Activated T-cell treated with anti-CD3 and anti-CD28 coated beads, Interleukin-2, amount 50 U/mL, for 72 hours (primary cell): ENCODE results near the gene BIK. TPM values are rescaled to one million over a fixed set of nuclear protein-coding genes. Genes with fewer than 3 reads are reported as not detected.
A peak's percentile ranks its signal among the peaks of the same experiment; 100 is the strongest.

Source experiments
- ATAC-seq, 2 donors: fragments of 150-1000 bp; cut with Tn5 transposase; replicated peaks in 1 of 2; 2 replicates each; pipeline ENCODE4 v1.10.0; 2021; ENCODE audit warnings: moderate library complexity in 2 of 2, mild to moderate bottlenecking in 1 of 2
- DNase-seq, 2 donors: peaks; one replicate each; pipeline ENCODE4 v3.0.0; 2021 to 2022; ENCODE audit warnings: mixed read lengths in 1 of 2
- H3K27ac Mint-ChIP-seq: one replicate; pipeline ENCODE4 v1.8.0; 2022; ENCODE audit warnings: mild to moderate bottlenecking, moderate library complexity, mixed read lengths
- H3K27me3 Mint-ChIP-seq: one replicate; pipeline ENCODE4 v1.8.0; 2022; ENCODE audit warnings: low read depth, mixed read lengths
- H3K36me3 Mint-ChIP-seq, 2 donors: one replicate each; pipeline ENCODE4 v1.8.0; 2022; ENCODE audit warnings: mixed read lengths in 2 of 2, mild to moderate bottlenecking in 1 of 2; ENCODE audit not compliant: insufficient read depth in 2 of 2
- H3K4me1 Mint-ChIP-seq: one replicate; pipeline ENCODE4 v1.8.0; 2022; ENCODE audit warnings: low read depth, mixed read lengths
- H3K4me3 Mint-ChIP-seq, 2 donors: one replicate each; pipeline ENCODE4 v1.8.0; 2022; ENCODE audit warnings: mild to moderate bottlenecking in 2 of 2, mixed read lengths in 2 of 2, moderate library complexity in 2 of 2
- H3K9me3 Mint-ChIP-seq, 2 donors: one replicate each; pipeline ENCODE4 v1.8.0; 2022; ENCODE audit warnings: mixed read lengths in 2 of 2
- total RNA-seq, 2 donors: library from RNA; stranded (reverse); gene quantifications; one replicate each; pipeline ENCODE4 v1.2.3, GENCODE V29; 2022

The BIK gene, protein sequence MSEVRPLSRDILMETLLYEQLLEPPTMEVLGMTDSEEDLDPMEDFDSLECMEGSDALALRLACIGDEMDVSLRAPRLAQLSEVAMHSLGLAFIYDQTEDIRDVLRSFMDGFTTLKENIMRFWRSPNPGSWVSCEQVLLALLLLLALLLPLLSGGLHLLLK
- 1 to 10 TPM; 3.2 to 5.0 TPM for total RNA-seq

DNA sequence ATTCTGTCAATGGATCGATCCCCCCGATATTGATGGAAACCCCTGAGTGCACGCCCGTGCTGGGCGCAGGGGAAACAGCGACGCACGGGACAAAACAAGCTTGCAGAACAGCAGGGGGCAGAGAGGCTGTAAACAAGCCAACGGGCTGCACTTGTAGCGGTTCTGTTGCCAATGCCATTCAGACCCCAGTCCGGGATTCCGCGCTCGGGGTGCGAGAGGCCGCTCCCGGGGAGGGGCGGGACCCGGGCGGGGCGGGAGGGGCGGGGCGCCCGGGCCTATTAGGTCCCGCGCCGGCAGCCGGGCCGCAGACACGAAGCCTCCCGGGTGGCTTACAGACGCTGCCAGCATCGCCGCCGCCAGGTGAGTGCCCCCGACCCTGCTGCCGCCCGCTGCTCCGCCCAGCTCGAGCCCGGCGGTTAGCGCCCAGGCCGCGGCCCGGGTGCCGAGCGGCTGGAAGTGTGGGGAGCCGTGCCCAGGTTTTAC lies at the start of gene BIK:
Gene BIK, plus strand, starts transcription at position 307 of the 483 bp plus-strand sequence. CDS start 13,273 bp downstream, outside the sequence.
- peak; percentile 47 to 52 for DNase-seq
- Mint-ChIP-seq H3K4me3 (peak within 1 kb of the TSS; percentile 81 to 88), H3K27ac (no peak within 1 kb of the TSS), H3K27me3 (no peaks in the 10 kb centered on the region), H3K36me3 (no peaks in the 10 kb centered on the region), H3K4me1 (no peaks in the 10 kb centered on the region), H3K9me3 (no peaks in the 10 kb centered on the region)
- ATAC-seq = peak; percentile 70 to 74

DNA sequence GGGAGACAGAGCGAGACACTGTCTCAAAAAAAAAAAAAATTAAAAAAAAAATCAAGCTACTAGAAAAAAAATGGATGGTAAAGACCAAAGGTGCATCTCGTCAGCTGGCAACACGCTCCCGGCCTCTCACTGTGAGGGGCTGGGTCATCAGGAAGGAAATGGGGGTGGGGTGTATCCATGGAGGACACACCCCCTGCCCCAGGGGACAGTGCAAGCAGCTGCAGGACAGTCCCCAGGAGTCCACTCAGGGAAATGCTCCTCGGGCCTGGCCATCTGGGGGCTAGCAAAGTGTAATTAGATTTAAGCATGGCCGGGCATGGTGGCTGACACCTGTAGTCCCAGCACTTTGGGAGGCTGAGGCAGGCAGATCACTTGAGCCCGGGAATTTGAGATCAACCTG lies 44.4 kb upstream of the BIK start:
- Mint-ChIP-seq H3K4me3 (no peak overlapping the region), H3K36me3 (peaks cover 1 to 3% of the 10 kb centered on the region in 2 donors), H3K9me3 (no peaks in the 10 kb centered on the region), H3K4me1 (no peaks in the 10 kb centered on the region), H3K27me3 (no peaks in the 10 kb centered on the region), H3K27ac (no peak overlapping the region)
- ATAC-seq = no peak
- no peak for DNase-seq

DNA sequence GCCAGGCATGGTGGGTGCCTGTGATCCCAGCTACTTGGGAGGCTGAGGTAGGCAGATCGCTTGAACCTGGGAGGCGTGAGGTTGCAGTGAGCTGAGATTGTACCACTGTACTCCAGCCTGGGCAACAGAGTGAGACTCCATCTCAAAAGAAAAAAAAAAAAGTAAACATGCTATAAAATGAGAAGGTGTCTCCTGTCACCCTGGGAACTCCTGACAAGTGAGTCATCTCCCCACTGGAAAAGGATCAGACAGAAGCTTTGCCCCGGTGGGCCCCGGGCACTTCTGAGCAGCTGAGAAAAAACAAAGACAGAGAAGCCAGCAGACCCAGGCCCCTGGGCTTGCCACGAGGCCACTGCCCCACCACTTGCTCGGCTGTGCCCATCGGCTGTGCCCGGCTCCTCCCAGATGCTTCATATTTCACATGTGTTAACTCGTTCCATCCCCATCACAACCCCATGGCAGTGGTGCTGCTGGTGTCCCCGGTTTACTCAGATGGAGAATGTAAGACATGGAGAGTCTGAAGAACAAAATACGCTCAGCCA lies 43.6 kb upstream of the BIK start:
- peaks cover 1 to 3% of the 10 kb centered on the region in 2 donors for H3K36me3 Mint-ChIP-seq

DNA sequence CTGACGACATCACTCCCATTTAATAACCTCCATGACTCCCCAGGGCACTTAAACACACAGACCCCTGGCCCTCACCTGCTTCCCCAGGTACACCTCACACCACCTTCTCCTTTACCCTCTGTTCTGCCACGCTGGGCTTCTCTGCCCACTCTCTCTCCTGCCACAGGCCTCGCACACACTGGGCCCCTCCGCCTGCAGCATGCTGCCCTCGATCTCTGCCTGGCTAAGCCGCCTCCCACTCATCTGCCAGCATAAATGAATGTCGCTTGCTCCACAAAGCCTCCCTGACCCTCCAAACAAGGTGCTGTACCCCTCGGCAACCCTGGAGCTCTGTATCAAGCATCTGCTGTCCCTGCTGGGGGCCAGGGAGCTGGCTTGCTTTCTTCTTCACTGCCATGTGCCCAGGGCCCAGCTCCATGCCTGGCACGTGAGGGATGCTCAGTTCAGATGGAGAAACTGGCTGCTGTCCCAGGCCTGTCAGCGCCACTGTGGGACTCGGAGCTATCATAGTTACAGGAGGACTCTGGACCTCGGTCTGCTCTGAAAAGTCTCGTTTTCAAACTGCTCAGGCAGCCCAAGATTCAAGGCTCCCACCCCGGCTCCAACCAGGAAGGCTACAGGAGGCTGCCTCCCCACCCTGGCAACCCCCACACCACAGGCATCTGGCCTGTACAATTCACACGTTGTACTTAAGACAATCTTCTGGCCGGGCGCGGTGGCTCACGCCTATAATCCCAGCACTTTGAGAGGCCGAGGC lies 33.3 kb upstream of the BIK start:
- DNase-seq (no peak), ATAC-seq (no peak)
- Mint-ChIP-seq H3K9me3 (no peaks in the 10 kb centered on the region), H3K4me3 (no peak overlapping the region), H3K27ac (no peak overlapping the region), H3K4me1 (no peaks in the 10 kb centered on the region), H3K27me3 (no peaks in the 10 kb centered on the region), H3K36me3 (no peaks in the 10 kb centered on the region)

More for the DNA sequence above, 43.6 kb upstream of the BIK start:
- Mint-ChIP-seq H3K4me1 (no peaks in the 10 kb centered on the region), H3K27me3 (no peaks in the 10 kb centered on the region), H3K4me3 (no peak overlapping the region), H3K27ac (no peak overlapping the region), H3K9me3 (no peaks in the 10 kb centered on the region)
- no peak for DNase-seq
- no peak for ATAC-seq

- DNase-seq (no peak), ATAC-seq (no peak)
- Mint-ChIP-seq H3K27ac (no peak overlapping the region), H3K9me3 (no peaks in the 10 kb centered on the region), H3K4me3 (no peak overlapping the region), H3K36me3 (no peaks in the 10 kb centered on the region), H3K4me1 (no peaks in the 10 kb centered on the region), H3K27me3 (no peaks in the 10 kb centered on the region)
Measured at GRCh38 chr22:43078522-43078921, 32.0 kb upstream of the BIK start.

DNA sequence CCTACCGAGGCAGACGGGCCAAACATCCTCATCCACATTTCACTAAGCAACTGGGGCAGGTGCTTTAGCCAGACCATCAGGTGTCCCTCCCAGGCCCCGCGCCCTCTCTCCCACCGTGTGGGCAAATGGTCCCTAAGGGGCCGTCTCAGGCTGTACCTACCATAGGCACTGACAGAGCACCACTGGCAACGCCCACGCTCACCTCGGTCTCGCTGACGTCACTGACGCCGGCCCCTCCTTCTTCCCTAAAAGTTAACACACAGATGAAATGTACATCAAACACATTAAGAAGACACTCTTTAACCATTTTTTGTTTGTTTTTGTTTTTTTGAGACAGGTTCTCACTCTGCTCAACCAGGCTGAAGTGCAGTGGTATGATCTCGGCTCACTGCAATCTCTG lies 30.8 kb upstream of the BIK start:
- no peak for DNase-seq
- H3K4me1 Mint-ChIP-seq = no peaks in the 10 kb centered on the region
- no peaks in the 10 kb centered on the region for H3K36me3 Mint-ChIP-seq
- no peak overlapping the region for H3K27ac Mint-ChIP-seq
- H3K9me3 Mint-ChIP-seq = no peaks in the 10 kb centered on the region
- no peak overlapping the region for H3K4me3 Mint-ChIP-seq
- H3K27me3 Mint-ChIP-seq = no peaks in the 10 kb centered on the region
- ATAC-seq = no peak

DNA sequence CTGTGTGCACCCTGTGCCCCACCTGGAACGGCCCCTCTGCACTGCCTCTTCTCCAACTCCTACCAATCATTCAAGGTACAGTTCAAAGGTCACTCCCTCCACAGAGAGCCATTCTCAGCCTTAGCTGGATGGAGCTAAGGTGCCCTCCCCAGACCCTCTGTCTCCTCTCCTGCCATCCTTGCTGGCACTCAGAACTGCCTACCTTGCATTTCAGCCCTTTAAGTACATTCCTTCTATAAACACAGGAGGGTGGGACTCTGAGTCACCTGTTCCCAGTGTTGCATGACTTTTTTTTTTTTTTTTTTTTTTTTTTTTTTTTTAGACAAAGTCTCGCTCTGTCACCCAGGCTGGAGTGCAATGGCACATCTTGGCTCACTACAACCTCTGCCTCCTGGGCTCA lies 29.9 kb upstream of the BIK start:
- no peaks in the 10 kb centered on the region for H3K27me3 Mint-ChIP-seq
- no peak for DNase-seq
- H3K4me3 Mint-ChIP-seq = no peak overlapping the region
- H3K36me3 Mint-ChIP-seq = peaks cover 0 to 2% of the 10 kb centered on the region in 2 donors
- H3K4me1 Mint-ChIP-seq = no peaks in the 10 kb centered on the region
- no peak overlapping the region for H3K27ac Mint-ChIP-seq
- no peak for ATAC-seq
- H3K9me3 Mint-ChIP-seq = no peaks in the 10 kb centered on the region

GRCh38 chr22:43081968-43082367 lies 28.6 kb upstream of the BIK start:
- Mint-ChIP-seq H3K36me3 (peaks cover 0 to 2% of the 10 kb centered on the region in 2 donors), H3K4me3 (no peak overlapping the region), H3K27ac (no peak overlapping the region), H3K4me1 (peaks cover 11% of the 10 kb centered on the region), H3K27me3 (no peaks in the 10 kb centered on the region), H3K9me3 (no peaks in the 10 kb centered on the region)
- no peak for DNase-seq
- ATAC-seq = no peak

GRCh38 chr22:43085658-43086606 lies 24.6 kb upstream of the BIK start:
- Mint-ChIP-seq H3K27ac (peak overlapping the region; percentile 58), H3K4me1 (peaks cover 19% of the 10 kb centered on the region), H3K27me3 (no peaks in the 10 kb centered on the region), H3K9me3 (no peaks in the 10 kb centered on the region), H3K4me3 (peak overlapping the region; percentile 22 to 54), H3K36me3 (peaks cover 2% of the 10 kb centered on the region in 2 donors)
- DNase-seq (peak in 1 of 2 donors; percentile 16), ATAC-seq (peak in 1 of 2 donors; percentile 3)

- ATAC-seq = peak; percentile 0 to 3
- Mint-ChIP-seq H3K4me1 (peaks cover 19% of the 10 kb centered on the region), H3K27me3 (no peaks in the 10 kb centered on the region), H3K9me3 (no peaks in the 10 kb centered on the region), H3K36me3 (peaks cover 2% of the 10 kb centered on the region in 2 donors), H3K4me3 (peak overlapping the region; percentile 86 to 98), H3K27ac (peak overlapping the region; percentile 87)
- no peak for DNase-seq
Measured at GRCh38 chr22:43088627-43088983, 21.9 kb upstream of the BIK start.

- no peaks in the 10 kb centered on the region for H3K27me3 Mint-ChIP-seq
- ATAC-seq (peak; percentile 95 to 97), DNase-seq (peak; percentile 94)
- no peaks in the 10 kb centered on the region for H3K9me3 Mint-ChIP-seq
- H3K4me1 Mint-ChIP-seq = peaks cover 19% of the 10 kb centered on the region
- peaks cover 2% of the 10 kb centered on the region in 2 donors for H3K36me3 Mint-ChIP-seq
- H3K4me3 Mint-ChIP-seq = peak within 1 kb of the TSS; percentile 86 to 98
- peak within 1 kb of the TSS; percentile 87 for H3K27ac Mint-ChIP-seq
Measured at GRCh38 chr22:43088984-43089717, 21.4 kb upstream of the BIK start, which contains the start of gene TTLL1. Gene TTLL1 (minus strand): TSS chr22:43089391. CDS start chr22:43075586, 13,805 bp downstream.

- Mint-ChIP-seq H3K9me3 (no peaks in the 10 kb centered on the region), H3K4me3 (peak overlapping the region; percentile 53 to 86), H3K4me1 (peaks cover 19% of the 10 kb centered on the region), H3K27me3 (no peaks in the 10 kb centered on the region), H3K36me3 (peaks cover 2% of the 10 kb centered on the region in 2 donors), H3K27ac (no peak overlapping the region)
- ATAC-seq (peak; percentile 27 to 30), DNase-seq (peak; percentile 61 to 62)
Measured at GRCh38 chr22:43090130-43090789, 20.3 kb upstream of the BIK start.
